HEK293T (cell line): ENCODE measurements around the gene ISG20L2.

Experiments used
- ARNT ChIP-seq: fragments of 450-650 bp; IDR thresholded peaks from 2 replicates; pipeline ENCODE4 v1.6.1; 2017; ENCODE audit warnings: mild to moderate bottlenecking
- HDGF ChIP-seq: fragments of 450-650 bp; IDR thresholded peaks from 2 replicates; pipeline ENCODE4 v1.6.1; 2017; ENCODE audit warnings: antibody characterized with exemption, borderline replicate concordance

GRCh38 chr1:156754219-156754618 is 25.7 kb upstream of the ISG20L2 start:
- TF ChIP-seq HDGF (no peak), ARNT (no peak)
